ENCODE measurements around the gene TANC1. TPM values are rescaled to one million over a fixed set of nuclear protein-coding genes. Genes with fewer than 3 reads are reported as not detected.

TANC1 gene
- polyA plus RNA-seq, 1 donor = 22.6 TPM

- H3K27me3 ChIP-seq (ENCODE audit: control insufficient read depth, insufficient read depth, low read length) = no peaks in the 10 kb centered on the region
- no peak overlapping the region for H3K4me3 ChIP-seq (ENCODE audit: low read length)
- no peak for DNase-seq
- H3K27ac ChIP-seq (ENCODE audit: low read length) = no peak overlapping the region
- H3K9me3 ChIP-seq (ENCODE audit: control insufficient read depth, low read depth, low read length) = no peaks in the 10 kb centered on the region
- no CpG with 5 or more reads among the region's 7 CpGs for WGBS (ENCODE audit: insufficient coverage, low lambda C conversion rate)
- no peaks in the 10 kb centered on the region for H3K4me1 ChIP-seq (ENCODE audit: control insufficient read depth, insufficient read depth, low read length)
- peaks cover under 1% of the 10 kb centered on the region for H3K36me3 ChIP-seq (ENCODE audit: control insufficient read depth, insufficient read depth, low read length)
Measured at GRCh38 chr2:159084384-159085370, 116.2 kb downstream of the TANC1 start.

GRCh38 chr2:159086342-159086741 lies 117.9 kb downstream of the TANC1 start:
- no peaks in the 10 kb centered on the region for H3K27me3 ChIP-seq (ENCODE audit: control insufficient read depth, insufficient read depth, low read length)
- H3K36me3 ChIP-seq (ENCODE audit: control insufficient read depth, insufficient read depth, low read length) = peaks cover 2% of the 10 kb centered on the region
- no peaks in the 10 kb centered on the region for H3K4me1 ChIP-seq (ENCODE audit: control insufficient read depth, insufficient read depth, low read length)
- H3K27ac ChIP-seq (ENCODE audit: low read length) = no peak overlapping the region
- H3K4me3 ChIP-seq (ENCODE audit: low read length) = no peak overlapping the region
- WGBS (ENCODE audit: insufficient coverage, low lambda C conversion rate) = no CpG with 5 or more reads among the region's 1 CpG
- no peak for DNase-seq
- H3K9me3 ChIP-seq (ENCODE audit: control insufficient read depth, low read depth, low read length) = no peaks in the 10 kb centered on the region

- 80% methylated on average over 1 of the region's 4 CpGs for whole genome bisulfite sequencing (ENCODE audit: insufficient coverage, low lambda C conversion rate)
- no peak overlapping the region for H3K27ac ChIP-seq (ENCODE audit: low read length)
Measured at GRCh38 chr2:159086826-159087225, 118.4 kb downstream of the TANC1 start.

GRCh38 chr2:159088906-159089305 lies 120.5 kb downstream of the TANC1 start:
- no peak for DNase-seq
- no CpG with 5 or more reads among the region's 1 CpG for WGBS (ENCODE audit: insufficient coverage, low lambda C conversion rate)
- Histone ChIP-seq H3K27me3 (ENCODE audit: control insufficient read depth, insufficient read depth, low read length) (no peaks in the 10 kb centered on the region), H3K36me3 (ENCODE audit: control insufficient read depth, insufficient read depth, low read length) (peaks cover 2% of the 10 kb centered on the region), H3K27ac (ENCODE audit: low read length) (no peak overlapping the region), H3K4me3 (ENCODE audit: low read length) (no peak overlapping the region), H3K9me3 (ENCODE audit: control insufficient read depth, low read depth, low read length) (no peaks in the 10 kb centered on the region), H3K4me1 (ENCODE audit: control insufficient read depth, insufficient read depth, low read length) (no peaks in the 10 kb centered on the region)

More at GRCh38 chr2:159086826-159087225, 118.4 kb downstream of the TANC1 start:
- DNase-seq = no peak
- H3K36me3 ChIP-seq (ENCODE audit: control insufficient read depth, insufficient read depth, low read length) = peaks cover 2% of the 10 kb centered on the region
- H3K4me3 ChIP-seq (ENCODE audit: low read length) = no peak overlapping the region
- H3K9me3 ChIP-seq (ENCODE audit: control insufficient read depth, low read depth, low read length) = no peaks in the 10 kb centered on the region
- H3K4me1 ChIP-seq (ENCODE audit: control insufficient read depth, insufficient read depth, low read length) = no peaks in the 10 kb centered on the region
- H3K27me3 ChIP-seq (ENCODE audit: control insufficient read depth, insufficient read depth, low read length) = no peaks in the 10 kb centered on the region

GRCh38 chr2:159089543-159089942 lies 121.1 kb downstream of the TANC1 start:
- H3K27ac ChIP-seq (ENCODE audit: low read length) = no peak overlapping the region
- no peak overlapping the region for H3K4me3 ChIP-seq (ENCODE audit: low read length)
- DNase-seq = no peak
- H3K27me3 ChIP-seq (ENCODE audit: control insufficient read depth, insufficient read depth, low read length) = no peaks in the 10 kb centered on the region
- no peaks in the 10 kb centered on the region for H3K9me3 ChIP-seq (ENCODE audit: control insufficient read depth, low read depth, low read length)
- H3K4me1 ChIP-seq (ENCODE audit: control insufficient read depth, insufficient read depth, low read length) = peaks cover 5% of the 10 kb centered on the region
- no CpG with 5 or more reads among the region's 3 CpGs for WGBS (ENCODE audit: insufficient coverage, low lambda C conversion rate)
- peaks cover 2% of the 10 kb centered on the region for H3K36me3 ChIP-seq (ENCODE audit: control insufficient read depth, insufficient read depth, low read length)

- Histone ChIP-seq H3K36me3 (ENCODE audit: control insufficient read depth, insufficient read depth, low read length) (peaks cover 2% of the 10 kb centered on the region), H3K4me1 (ENCODE audit: control insufficient read depth, insufficient read depth, low read length) (peaks cover 5% of the 10 kb centered on the region), H3K27me3 (ENCODE audit: control insufficient read depth, insufficient read depth, low read length) (no peaks in the 10 kb centered on the region), H3K4me3 (ENCODE audit: low read length) (no peak overlapping the region), H3K9me3 (ENCODE audit: control insufficient read depth, low read depth, low read length) (no peaks in the 10 kb centered on the region), H3K27ac (ENCODE audit: low read length) (no peak overlapping the region)
- no peak for DNase-seq
- whole genome bisulfite sequencing (ENCODE audit: insufficient coverage, low lambda C conversion rate) = no CpG with 5 or more reads among the region's 11 CpGs
Measured at GRCh38 chr2:159090514-159091201, 122.2 kb downstream of the TANC1 start.

GRCh38 chr2:159091381-159091780 lies 122.9 kb downstream of the TANC1 start:
- Histone ChIP-seq H3K36me3 (ENCODE audit: control insufficient read depth, insufficient read depth, low read length) (peaks cover 2% of the 10 kb centered on the region), H3K27ac (ENCODE audit: low read length) (no peak overlapping the region), H3K4me1 (ENCODE audit: control insufficient read depth, insufficient read depth, low read length) (peaks cover 5% of the 10 kb centered on the region), H3K9me3 (ENCODE audit: control insufficient read depth, low read depth, low read length) (peaks cover 7% of the 10 kb centered on the region), H3K4me3 (ENCODE audit: low read length) (no peak overlapping the region), H3K27me3 (ENCODE audit: control insufficient read depth, insufficient read depth, low read length) (no peaks in the 10 kb centered on the region)
- no CpG with 5 or more reads among the region's 2 CpGs for WGBS (ENCODE audit: insufficient coverage, low lambda C conversion rate)
- no peak for DNase-seq

GRCh38 chr2:159091976-159092375 lies 123.5 kb downstream of the TANC1 start:
- peaks cover 2% of the 10 kb centered on the region for H3K36me3 ChIP-seq (ENCODE audit: control insufficient read depth, insufficient read depth, low read length)
- DNase-seq = peak in 1 of 2 donors; percentile 57
- no peak overlapping the region for H3K4me3 ChIP-seq (ENCODE audit: low read length)
- 43% methylated on average over 1 of the region's 4 CpGs for WGBS (ENCODE audit: insufficient coverage, low lambda C conversion rate)
- H3K27me3 ChIP-seq (ENCODE audit: control insufficient read depth, insufficient read depth, low read length) = no peaks in the 10 kb centered on the region
- no peak overlapping the region for H3K27ac ChIP-seq (ENCODE audit: low read length)
- peaks cover 13% of the 10 kb centered on the region for H3K9me3 ChIP-seq (ENCODE audit: control insufficient read depth, low read depth, low read length)
- H3K4me1 ChIP-seq (ENCODE audit: control insufficient read depth, insufficient read depth, low read length) = peaks cover 5% of the 10 kb centered on the region

- Histone ChIP-seq H3K4me1 (ENCODE audit: control insufficient read depth, insufficient read depth, low read length) (peaks cover 5% of the 10 kb centered on the region), H3K36me3 (ENCODE audit: control insufficient read depth, insufficient read depth, low read length) (peaks cover 2% of the 10 kb centered on the region), H3K4me3 (ENCODE audit: low read length) (no peak overlapping the region), H3K9me3 (ENCODE audit: control insufficient read depth, low read depth, low read length) (peaks cover 16% of the 10 kb centered on the region), H3K27me3 (ENCODE audit: control insufficient read depth, insufficient read depth, low read length) (no peaks in the 10 kb centered on the region), H3K27ac (ENCODE audit: low read length) (peak overlapping the region; percentile 8)
- peak; percentile 44 to 75 for DNase-seq
- WGBS (ENCODE audit: insufficient coverage, low lambda C conversion rate) = 0% methylated on average over 1 of the region's 2 CpGs
Measured at GRCh38 chr2:159093497-159093896, 125.1 kb downstream of the TANC1 start.

GRCh38 chr2:159094173-159094737 lies 125.8 kb downstream of the TANC1 start:
- no peak overlapping the region for H3K27ac ChIP-seq (ENCODE audit: low read length)
- H3K4me3 ChIP-seq (ENCODE audit: low read length) = no peak overlapping the region
- peaks cover 2% of the 10 kb centered on the region for H3K36me3 ChIP-seq (ENCODE audit: control insufficient read depth, insufficient read depth, low read length)
- no CpG with 5 or more reads among the region's 10 CpGs for WGBS (ENCODE audit: insufficient coverage, low lambda C conversion rate)
- peaks cover 5% of the 10 kb centered on the region for H3K4me1 ChIP-seq (ENCODE audit: control insufficient read depth, insufficient read depth, low read length)
- no peaks in the 10 kb centered on the region for H3K27me3 ChIP-seq (ENCODE audit: control insufficient read depth, insufficient read depth, low read length)
- H3K9me3 ChIP-seq (ENCODE audit: control insufficient read depth, low read depth, low read length) = peaks cover 16% of the 10 kb centered on the region
- DNase-seq = peak in 1 of 2 donors; percentile 17
